A673 (cell line): ENCODE data around the gene SAMD10. TPM values are rescaled to one million over a fixed set of nuclear protein-coding genes. Genes with fewer than 3 reads are reported as not detected.

Source experiments
- BruUV-seq: library from RNA; stranded (reverse); fragments of 400-500 nt; replicated peaks from 2 replicates; lab custom pipeline; 2021; lab: Mats Ljungman, UMichigan
- CTCF ChIA-PET: fragments of 300-600 bp; sonication (Branson Sonifier 250); formaldehyde crosslinking; loops from one replicate; lab custom pipeline; 2022; ENCODE audit warnings: antibody characterized with exemption; lab: Charles Lee
- POLR2A ChIA-PET: fragments of 300-600 bp; sonication (Branson Sonifier 250); formaldehyde crosslinking; loops from one replicate; lab custom pipeline; 2022; ENCODE audit warnings: antibody characterized with exemption; ENCODE audit not compliant: low non-redundant PET; lab: Charles Lee
- DNase-seq: peaks from one replicate; pipeline ENCODE4 v3.0.0-alpha.2; 2015; ENCODE audit warnings: low spot score
- H3K27ac ChIP-seq: fragments of 200-600 bp; sonication (generic); 2 replicates; pipeline ENCODE4 v1.5.1; 2016; ENCODE audit warnings: mixed run types, low read depth, mild to moderate bottlenecking, mixed read lengths, antibody characterized with exemption, low read length; ENCODE audit not compliant: poor library complexity, severe bottlenecking
- H3K27me3 ChIP-seq: fragments of 200-600 bp; sonication (generic); replicated peaks from 2 replicates; pipeline ENCODE4 v1.6.1; 2017; ENCODE audit warnings: mixed run types, low read depth, mild to moderate bottlenecking, mixed read lengths, antibody characterized with exemption, low read length; ENCODE audit not compliant: insufficient read depth, poor library complexity
- H3K36me3 ChIP-seq: fragments of 200-600 bp; sonication (generic); 2 replicates; pipeline ENCODE4 v1.6.1; 2016; ENCODE audit warnings: mixed run types, mild to moderate bottlenecking, mixed read lengths, antibody characterized with exemption, low read length; ENCODE audit not compliant: insufficient read depth, poor library complexity, severe bottlenecking
- H3K4me1 ChIP-seq: fragments of 200-600 bp; sonication (generic); 2 replicates; pipeline ENCODE4 v1.6.1; 2017; ENCODE audit warnings: mixed run types, mild to moderate bottlenecking, mixed read lengths, antibody characterized with exemption, low read length; ENCODE audit not compliant: insufficient read depth, poor library complexity, severe bottlenecking
- H3K4me3 ChIP-seq: fragments of 200-600 bp; sonication (generic); 2 replicates; pipeline ENCODE4 v1.5.1; 2016; ENCODE audit warnings: low read depth, mixed run types, mild to moderate bottlenecking, mixed read lengths, low read length; ENCODE audit not compliant: poor library complexity, severe bottlenecking
- H3K9me3 ChIP-seq: fragments of 200-600 bp; sonication (generic); 2 replicates; pipeline ENCODE4 v1.6.1; 2016; ENCODE audit warnings: mixed run types, low read depth, mild to moderate bottlenecking, mixed read lengths, antibody characterized with exemption, low read length; ENCODE audit not compliant: poor library complexity, severe bottlenecking
- CTCF ChIP-seq: fragments of 300-800, 200-600 bp; sonication (generic); conservative IDR thresholded peaks from 2 replicates; pipeline ENCODE4 v1.5.1; 2017; ENCODE audit warnings: low read depth, mild to moderate bottlenecking, antibody characterized with exemption, low read length, moderate library complexity, mixed read lengths
- EZH2 ChIP-seq: fragments of 200-600 bp; sonication (generic); IDR thresholded peaks from 2 replicates; pipeline ENCODE4 v1.6.1; 2017; ENCODE audit warnings: borderline replicate concordance, low read depth, mild to moderate bottlenecking, mixed read lengths, antibody characterized with exemption, low read length; ENCODE audit not compliant: poor library complexity, severe bottlenecking
- intact Hi-C: fragments of 100-400 bp; cut with micrococcal nuclease; formaldehyde crosslinking; loops from one replicate; pipeline ENCODE4 v1.10.0; 2022; ENCODE audit not compliant: unreplicated experiment
- total RNA-seq: library from RNA; stranded (reverse); gene quantifications from 2 replicates; pipeline ENCODE4 v1.2.3, GENCODE V29; 2021

The SAMD10 gene
- total RNA-seq, 1 experiment from 2014 or later = 6.3 TPM

DNA sequence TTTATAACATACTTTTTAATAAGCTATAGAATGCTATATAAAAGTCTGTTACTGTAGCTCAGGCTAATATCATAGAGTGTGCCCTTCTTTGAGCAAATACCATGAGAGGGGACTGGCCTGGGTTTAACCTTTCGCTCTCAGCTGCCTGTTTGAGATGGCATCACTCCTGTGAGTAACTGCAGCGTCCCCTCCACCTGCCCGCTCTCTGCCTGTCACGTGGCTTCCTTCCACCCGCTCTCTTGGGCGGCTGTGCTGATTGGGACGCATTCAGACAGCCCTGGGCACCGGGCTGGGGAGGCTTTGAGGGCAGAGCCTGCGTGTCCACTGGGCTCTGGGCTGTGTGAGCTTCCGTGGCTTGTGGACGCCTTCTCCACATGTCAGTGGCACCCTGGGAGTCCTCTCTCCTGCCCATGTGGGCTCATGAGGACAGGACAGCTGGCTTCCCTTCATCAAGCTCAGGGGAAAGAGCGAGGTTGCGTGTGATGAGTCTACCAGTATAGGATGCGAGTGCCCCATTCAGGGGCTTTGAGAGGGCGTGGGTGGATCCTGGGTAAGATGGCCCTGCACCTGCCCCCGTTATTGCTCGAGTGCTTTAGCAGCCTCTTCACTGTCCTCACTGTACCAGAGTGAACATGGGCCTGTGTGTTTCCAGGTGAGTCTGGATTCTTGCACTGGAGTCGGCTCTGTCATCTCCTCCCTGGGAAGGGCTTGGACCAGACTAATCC is 45.8 kb upstream of the SAMD10 start:
- Histone ChIP-seq H3K27ac (no peak overlapping the region), H3K27me3 (no peaks in the 10 kb centered on the region), H3K9me3 (no peaks in the 10 kb centered on the region), H3K36me3 (peaks cover 41% of the 10 kb centered on the region), H3K4me3 (no peak overlapping the region), H3K4me1 (no peaks in the 10 kb centered on the region)
- no TSS peak for BruUV-seq
- ChIA-PET CTCF (no interaction called here), POLR2A (no interaction called here)
- intact Hi-C loops = no loop called here
- no peak for DNase-seq
- TF ChIP-seq EZH2 (no peak), CTCF (no peak)

GRCh38 chr20:64024141-64024990 is 44.9 kb upstream of the SAMD10 start:
- Histone ChIP-seq H3K36me3 (peaks cover 40% of the 10 kb centered on the region), H3K27ac (no peak overlapping the region), H3K4me3 (no peak overlapping the region), H3K27me3 (no peaks in the 10 kb centered on the region), H3K4me1 (no peaks in the 10 kb centered on the region), H3K9me3 (no peaks in the 10 kb centered on the region)
- DNase-seq = no peak
- intact Hi-C loops = no loop called here
- no TSS peak for BruUV-seq
- no peak for TF ChIP-seq CTCF
- no peak for TF ChIP-seq EZH2
- ChIA-PET POLR2A (no interaction called here), CTCF (no interaction called here)

GRCh38 chr20:64023361-64024140 is 44.1 kb upstream of the SAMD10 start:
- no peaks in the 10 kb centered on the region for H3K4me1 ChIP-seq
- no peaks in the 10 kb centered on the region for H3K9me3 ChIP-seq
- no peak overlapping the region for H3K4me3 ChIP-seq
- POLR2A ChIA-PET = no interaction called here
- TF ChIP-seq CTCF = no peak
- TF ChIP-seq EZH2 = no peak
- DNase-seq = no peak
- intact Hi-C loops = no loop called here
- BruUV-seq = no TSS peak
- no peaks in the 10 kb centered on the region for H3K27me3 ChIP-seq
- CTCF ChIA-PET = no interaction called here
- no peak overlapping the region for H3K27ac ChIP-seq
- peaks cover 45% of the 10 kb centered on the region for H3K36me3 ChIP-seq
